Activated naive CD4-positive, alpha-beta T cell treated with anti-CD3 and anti-CD28 coated beads for 36 hours (primary cell): Measurements from ENCODE around the gene ARHGAP6. TPM values are rescaled to one million over a fixed set of nuclear protein-coding genes. Genes with fewer than 3 reads are reported as not detected.

Experiments used
- CTCF ChIA-PET: fragments of 350-600 bp; sonication (Branson Sonifier 250); formaldehyde crosslinking; loops from one replicate; lab custom pipeline; 2021; ENCODE audit warnings: antibody characterized with exemption; lab: Charles Lee
- DNase-seq: peaks from one replicate; pipeline ENCODE4 v3.0.0-alpha.2; 2020
- H3K27ac Mint-ChIP-seq: one replicate; pipeline ENCODE4 v1.8.0; 2021; ENCODE audit warnings: mild to moderate bottlenecking, mixed read lengths
- H3K27me3 Mint-ChIP-seq: one replicate; pipeline ENCODE4 v1.8.0; 2021; ENCODE audit warnings: low read depth, mixed read lengths
- H3K36me3 Mint-ChIP-seq: one replicate; pipeline ENCODE4 v1.8.0; 2021; ENCODE audit warnings: low read depth, mixed read lengths
- H3K4me1 Mint-ChIP-seq: one replicate; pipeline ENCODE4 v1.8.0; 2021; ENCODE audit warnings: low read depth, mixed read lengths
- H3K4me3 Mint-ChIP-seq: one replicate; pipeline ENCODE4 v1.8.0; 2021; ENCODE audit warnings: mild to moderate bottlenecking, moderate library complexity, mixed read lengths
- H3K9me3 Mint-ChIP-seq: one replicate; pipeline ENCODE4 v1.8.0; 2021; ENCODE audit warnings: mixed read lengths
- intact Hi-C: fragments of 100-400 bp; cut with micrococcal nuclease; formaldehyde crosslinking; loops from one replicate; pipeline ENCODE4 v1.15.1; 2023
- total RNA-seq, 2 experiments: library from RNA; stranded (reverse); gene quantifications; one replicate each; pipeline ENCODE4 v1.2.3, GENCODE V29; 2021

Gene ARHGAP6
- total RNA-seq, 2 experiments from 2014 or later, result not detected

DNA sequence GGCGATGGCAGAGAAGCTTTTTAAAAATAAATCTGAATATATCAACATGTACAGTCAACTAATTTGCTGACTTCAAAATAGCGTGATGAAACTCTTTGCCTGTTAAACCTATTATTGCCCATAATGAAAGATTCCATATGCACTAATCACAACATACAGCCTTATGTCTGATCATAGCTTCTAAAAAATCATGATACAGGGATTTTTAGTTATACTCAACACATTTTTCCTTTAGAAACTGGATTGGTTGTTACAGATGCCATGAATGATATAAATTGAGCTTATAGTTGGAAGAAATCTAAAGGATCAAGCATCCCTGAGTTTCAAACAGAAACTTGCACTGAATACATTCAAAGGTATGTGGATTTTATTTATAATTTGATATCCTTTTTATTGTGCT is 372.6 kb downstream of the ARHGAP6 start, which contains the start of gene AMELX:
Gene AMELX (plus strand): TSS at position 301 of the 400 bp plus-strand sequence. CDS start 1,376 bp downstream, outside the sequence.
- Mint-ChIP-seq H3K4me1 (no peaks in the 10 kb centered on the region), H3K27ac (no peak within 1 kb of the TSS), H3K27me3 (no peaks in the 10 kb centered on the region), H3K9me3 (no peaks in the 10 kb centered on the region), H3K36me3 (no peaks in the 10 kb centered on the region), H3K4me3 (no peak within 1 kb of the TSS)
- CTCF ChIA-PET, result interaction anchor here (0.6 kb wide), 1 partner anchor 269 kb away, joined by 3 read pairs; no protein-coding TSS in a partner anchor
- intact Hi-C loops, result no loop called here
- no peak for DNase-seq

DNA sequence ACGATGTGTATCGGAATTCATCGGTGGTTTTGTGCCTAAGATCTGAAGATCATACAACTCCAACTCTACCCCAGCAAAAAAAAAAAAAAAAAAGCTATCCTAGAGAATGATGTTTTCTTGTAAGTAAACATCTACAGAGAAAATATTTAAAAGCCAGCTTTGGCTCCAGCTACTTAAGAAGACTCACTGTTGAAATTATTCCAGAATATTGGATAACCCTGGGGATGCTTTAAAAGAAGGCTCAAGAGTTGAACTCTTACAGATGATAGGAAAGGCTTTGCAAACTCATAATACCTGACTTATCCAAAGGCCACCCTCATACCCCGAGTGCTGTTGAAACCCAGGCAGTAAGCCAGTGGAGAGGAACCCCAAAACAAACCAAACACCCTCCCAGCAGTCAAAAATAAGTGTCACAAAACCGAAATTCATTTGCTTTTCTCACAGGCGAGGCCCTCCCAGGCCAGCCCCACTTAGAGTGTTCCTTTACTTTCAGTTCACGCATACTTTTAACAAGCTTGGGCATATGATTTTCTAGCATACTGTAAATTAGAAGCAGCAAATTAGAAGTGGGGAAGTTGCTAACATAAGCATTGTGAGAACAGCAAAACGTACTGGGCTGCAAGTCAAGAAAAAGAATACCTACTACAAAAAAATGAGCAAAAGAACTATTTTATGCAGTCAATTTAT is 375.2 kb downstream of the ARHGAP6 start:
- Mint-ChIP-seq H3K4me3 (no peak overlapping the region), H3K27ac (no peak overlapping the region), H3K36me3 (no peaks in the 10 kb centered on the region), H3K9me3 (no peaks in the 10 kb centered on the region), H3K4me1 (no peaks in the 10 kb centered on the region), H3K27me3 (no peaks in the 10 kb centered on the region)
- no peak for DNase-seq
- intact Hi-C loops, result no loop called here
- CTCF ChIA-PET, result interaction anchor here (0.6 kb wide), 1 partner anchor 11 kb away, joined by 3 read pairs; no protein-coding TSS in a partner anchor

DNA sequence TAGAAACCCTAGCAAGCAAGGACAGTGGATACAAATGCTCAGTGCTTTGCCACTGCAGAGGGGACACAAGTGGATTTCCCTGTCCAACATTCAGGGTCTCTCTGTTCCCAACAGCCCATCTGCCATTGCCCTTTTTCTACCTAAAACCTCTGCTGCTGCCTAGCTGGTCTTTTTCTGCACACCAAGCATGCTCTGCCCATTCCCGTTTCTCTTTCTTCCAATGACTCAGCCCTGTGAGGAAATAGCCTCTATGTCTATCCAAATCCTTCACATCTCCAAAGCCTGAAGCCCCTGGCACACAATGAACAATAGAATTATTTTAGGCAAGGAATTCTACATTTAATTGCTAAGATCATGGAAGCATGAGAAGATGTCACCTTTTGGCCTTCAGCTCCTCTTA is 378.2 kb downstream of the ARHGAP6 start:
- CTCF ChIA-PET, result no interaction called here
- no peak overlapping the region for H3K4me3 Mint-ChIP-seq
- no peak for DNase-seq
- no peaks in the 10 kb centered on the region for H3K9me3 Mint-ChIP-seq
- H3K4me1 Mint-ChIP-seq, result no peaks in the 10 kb centered on the region
- no peak overlapping the region for H3K27ac Mint-ChIP-seq
- intact Hi-C loops, result no loop called here
- no peaks in the 10 kb centered on the region for H3K27me3 Mint-ChIP-seq
- no peaks in the 10 kb centered on the region for H3K36me3 Mint-ChIP-seq

DNA sequence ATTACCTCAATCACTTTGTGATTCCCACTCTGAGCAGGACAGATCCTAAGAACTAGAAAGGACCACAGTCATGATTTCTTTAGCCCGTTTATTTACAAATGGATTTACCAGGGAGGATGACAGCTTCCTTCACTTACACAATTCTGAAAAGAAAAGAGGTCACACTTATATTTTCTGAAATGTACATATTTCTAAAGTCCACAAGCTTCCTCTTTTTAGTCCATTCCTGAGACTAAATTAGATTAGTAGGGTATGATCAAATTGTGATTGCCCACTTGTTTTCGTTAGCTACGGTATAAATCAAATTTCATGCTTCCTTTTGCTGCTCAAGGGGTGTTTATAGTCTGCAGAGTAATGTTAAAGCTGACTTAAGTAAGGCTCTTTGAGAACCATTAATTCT is 380.1 kb downstream of the ARHGAP6 start:
- no peaks in the 10 kb centered on the region for H3K27me3 Mint-ChIP-seq
- intact Hi-C loops, result no loop called here
- no peaks in the 10 kb centered on the region for H3K9me3 Mint-ChIP-seq
- CTCF ChIA-PET, result no interaction called here
- no peak overlapping the region for H3K4me3 Mint-ChIP-seq
- H3K4me1 Mint-ChIP-seq, result no peaks in the 10 kb centered on the region
- H3K27ac Mint-ChIP-seq, result no peak overlapping the region
- no peak for DNase-seq
- no peaks in the 10 kb centered on the region for H3K36me3 Mint-ChIP-seq

DNA sequence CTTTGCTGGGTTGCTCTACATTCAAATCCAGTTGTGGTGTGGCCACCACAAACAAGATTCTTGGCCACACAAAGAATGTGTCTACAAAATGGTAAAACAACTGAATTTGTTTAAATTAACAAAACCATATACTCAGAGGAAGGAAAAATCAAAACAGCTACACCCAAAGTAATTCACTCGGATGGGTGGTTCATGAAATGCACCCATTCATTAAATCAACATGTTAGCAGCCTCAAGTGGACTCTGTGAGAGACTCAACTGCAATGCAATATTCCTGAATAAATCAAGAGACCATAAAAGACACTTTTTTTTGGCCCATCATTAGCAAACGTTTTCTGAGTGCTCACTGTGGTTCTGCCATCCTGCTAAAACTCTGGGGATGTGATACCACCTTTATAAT is 383.7 kb downstream of the ARHGAP6 start:
- no peaks in the 10 kb centered on the region for H3K27me3 Mint-ChIP-seq
- no peak for DNase-seq
- CTCF ChIA-PET, result no interaction called here
- no peak overlapping the region for H3K4me3 Mint-ChIP-seq
- intact Hi-C loops, result no loop called here
- H3K9me3 Mint-ChIP-seq, result no peaks in the 10 kb centered on the region
- H3K4me1 Mint-ChIP-seq, result no peaks in the 10 kb centered on the region
- no peaks in the 10 kb centered on the region for H3K36me3 Mint-ChIP-seq
- no peak overlapping the region for H3K27ac Mint-ChIP-seq

DNA sequence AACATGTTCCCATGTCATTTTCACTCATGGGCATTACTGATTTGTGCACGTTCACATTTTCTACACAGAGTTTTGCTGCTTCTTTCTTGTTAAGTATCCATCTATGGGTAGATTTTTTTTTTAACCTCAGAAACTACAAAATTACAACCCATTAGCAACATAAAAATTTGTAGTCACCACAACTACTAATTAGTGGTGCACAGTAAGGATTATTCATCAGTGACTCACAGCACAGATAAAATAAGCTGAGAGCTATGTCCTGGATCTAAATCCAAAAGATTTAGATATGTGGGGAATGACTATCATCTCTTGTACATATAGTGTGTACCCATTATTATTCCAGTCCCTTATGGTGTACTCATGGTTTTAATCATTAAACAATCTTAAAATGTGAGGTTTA is 392.2 kb downstream of the ARHGAP6 start:
- Mint-ChIP-seq H3K27ac (no peak overlapping the region), H3K9me3 (no peaks in the 10 kb centered on the region), H3K4me3 (no peak overlapping the region), H3K27me3 (no peaks in the 10 kb centered on the region), H3K36me3 (no peaks in the 10 kb centered on the region), H3K4me1 (no peaks in the 10 kb centered on the region)
- CTCF ChIA-PET, result no interaction called here
- no peak for DNase-seq
- intact Hi-C loops, result no loop called here

DNA sequence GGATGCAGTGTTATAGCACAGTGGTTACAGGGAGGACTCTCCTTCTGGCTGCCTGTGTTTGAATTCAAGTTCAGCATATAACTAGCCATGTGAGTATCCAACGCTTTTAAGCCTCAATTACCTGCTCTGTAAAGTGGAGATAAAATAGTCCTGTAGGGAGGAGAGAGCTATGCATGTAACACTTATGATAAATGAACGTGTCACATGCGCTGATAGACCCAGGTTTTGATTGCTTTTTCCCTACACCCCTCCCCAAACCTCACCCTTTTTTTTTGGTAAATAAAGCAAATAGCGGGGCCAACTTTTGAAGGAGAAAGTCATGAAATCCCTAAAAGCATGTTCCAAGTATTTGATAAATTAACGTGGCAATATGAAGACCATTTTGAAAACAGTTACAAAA is 392.9 kb downstream of the ARHGAP6 start:
- Mint-ChIP-seq H3K27me3 (no peaks in the 10 kb centered on the region), H3K4me3 (no peak overlapping the region), H3K36me3 (no peaks in the 10 kb centered on the region), H3K27ac (no peak overlapping the region), H3K9me3 (no peaks in the 10 kb centered on the region), H3K4me1 (no peaks in the 10 kb centered on the region)
- no peak for DNase-seq
- CTCF ChIA-PET, result no interaction called here
- intact Hi-C loops, result no loop called here

DNA sequence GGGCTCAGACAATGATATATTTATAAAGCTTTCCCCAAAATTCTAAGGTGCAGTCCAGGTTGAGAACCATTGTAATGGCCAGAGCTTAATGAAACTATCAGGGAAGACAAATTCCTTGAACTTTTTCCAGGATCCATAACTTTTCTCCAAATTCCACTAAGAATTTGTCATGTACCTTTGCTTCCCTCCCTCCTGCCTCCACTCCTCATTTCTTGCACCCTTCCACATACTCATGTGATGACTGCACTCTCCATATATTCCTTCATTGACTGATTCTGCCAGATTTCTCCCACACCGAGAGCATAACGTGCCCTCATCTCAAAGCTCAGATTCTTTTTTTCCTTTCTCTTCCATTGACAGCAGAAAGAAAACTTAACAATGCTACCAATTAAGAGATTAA is 393.4 kb downstream of the ARHGAP6 start:
- Mint-ChIP-seq H3K27me3 (no peaks in the 10 kb centered on the region), H3K4me1 (no peaks in the 10 kb centered on the region), H3K27ac (no peak overlapping the region), H3K9me3 (no peaks in the 10 kb centered on the region), H3K4me3 (no peak overlapping the region), H3K36me3 (no peaks in the 10 kb centered on the region)
- CTCF ChIA-PET, result no interaction called here
- intact Hi-C loops, result no loop called here
- no peak for DNase-seq

DNA sequence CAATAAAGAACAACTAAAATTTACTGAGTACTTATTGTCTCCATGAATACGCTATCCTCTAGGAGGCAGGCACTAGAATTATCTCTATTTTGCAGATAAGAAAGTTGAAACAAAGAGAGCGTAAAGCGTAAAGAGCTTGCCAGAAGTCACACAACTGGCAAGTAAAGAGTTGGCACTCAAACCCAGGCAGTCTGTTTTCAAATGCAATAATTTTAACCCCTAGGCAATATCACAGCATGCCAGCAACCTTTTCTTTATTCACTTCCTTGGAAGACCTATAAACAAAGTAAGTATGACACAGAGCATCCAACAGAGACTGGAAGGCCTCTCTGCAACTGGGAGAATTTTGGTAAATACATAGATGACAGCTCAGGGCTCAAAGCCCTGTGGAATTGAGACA is 395.7 kb downstream of the ARHGAP6 start:
- no peak overlapping the region for H3K4me3 Mint-ChIP-seq
- no peaks in the 10 kb centered on the region for H3K36me3 Mint-ChIP-seq
- H3K4me1 Mint-ChIP-seq, result no peaks in the 10 kb centered on the region
- no peak for DNase-seq
- H3K27me3 Mint-ChIP-seq, result no peaks in the 10 kb centered on the region
- CTCF ChIA-PET, result no interaction called here
- intact Hi-C loops, result no loop called here
- H3K9me3 Mint-ChIP-seq, result no peaks in the 10 kb centered on the region
- no peak overlapping the region for H3K27ac Mint-ChIP-seq

DNA sequence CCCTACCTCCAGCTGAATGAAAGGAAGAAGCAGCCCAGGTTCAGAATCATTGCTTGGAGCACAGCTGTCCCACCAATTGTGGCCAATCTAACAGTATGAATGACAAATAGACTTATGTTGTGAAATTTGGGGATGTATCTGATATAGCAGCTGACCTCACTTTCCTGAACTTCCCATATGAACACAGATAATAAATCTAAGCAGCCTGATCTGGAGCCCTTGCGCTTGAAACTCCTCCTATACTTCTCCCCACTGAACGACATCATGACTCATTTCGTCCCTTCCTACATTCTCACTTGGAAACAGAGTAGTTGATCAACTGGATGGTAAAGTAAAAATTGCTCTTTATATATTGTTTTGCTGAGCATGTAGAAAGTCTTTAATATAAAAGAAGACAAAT is 396.7 kb downstream of the ARHGAP6 start:
- no peaks in the 10 kb centered on the region for H3K36me3 Mint-ChIP-seq

DNA sequence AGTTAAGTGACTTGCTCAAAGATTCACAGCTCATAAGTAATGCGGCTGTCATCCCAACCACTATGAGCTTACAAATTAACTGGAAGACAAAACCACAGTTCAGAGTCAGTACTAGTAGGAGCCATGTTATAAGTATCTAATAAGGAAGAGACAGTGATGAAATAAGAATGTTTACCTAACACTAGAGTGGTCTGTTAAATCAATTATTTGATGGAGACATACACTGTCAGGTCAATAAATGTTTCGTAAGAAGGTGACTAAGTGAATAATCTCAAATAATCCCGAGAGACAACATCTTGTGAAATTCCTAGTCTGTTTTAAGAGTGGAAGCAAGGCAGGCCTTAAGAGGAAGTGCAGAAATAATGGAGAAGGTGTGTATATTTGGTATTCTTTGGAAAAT is 398.3 kb downstream of the ARHGAP6 start:
- Mint-ChIP-seq H3K36me3 (no peaks in the 10 kb centered on the region), H3K27ac (no peak overlapping the region), H3K4me3 (no peak overlapping the region), H3K27me3 (no peaks in the 10 kb centered on the region), H3K4me1 (no peaks in the 10 kb centered on the region), H3K9me3 (no peaks in the 10 kb centered on the region)
- CTCF ChIA-PET, result no interaction called here
- DNase-seq, result no peak
- intact Hi-C loops, result no loop called here

More for the DNA sequence above, 396.7 kb downstream of the ARHGAP6 start:
- CTCF ChIA-PET, result no interaction called here
- Mint-ChIP-seq H3K27ac (no peak overlapping the region), H3K27me3 (no peaks in the 10 kb centered on the region), H3K4me1 (no peaks in the 10 kb centered on the region), H3K4me3 (no peak overlapping the region), H3K9me3 (no peaks in the 10 kb centered on the region)
- no peak for DNase-seq
- intact Hi-C loops, result no loop called here

DNA sequence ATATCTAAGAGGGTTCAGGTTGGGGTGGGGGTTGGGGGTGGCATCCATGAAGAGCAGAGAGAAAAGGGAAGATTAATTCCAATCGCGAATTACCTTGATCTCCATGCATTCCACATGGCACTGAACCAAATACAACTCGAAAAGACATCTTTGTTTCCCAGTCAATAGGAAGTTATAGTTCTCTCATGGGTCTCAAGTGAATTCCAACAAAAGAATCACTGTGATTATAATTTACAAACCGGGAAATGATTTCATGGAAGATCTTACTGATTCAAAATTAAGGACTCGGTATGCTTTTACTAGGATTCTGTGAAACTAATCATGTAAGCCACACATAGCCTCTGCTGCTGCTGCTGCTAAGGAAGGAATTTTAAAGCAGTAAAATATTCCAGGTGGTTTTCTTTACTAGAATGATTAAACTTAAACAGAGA is 399.1 kb downstream of the ARHGAP6 start:
- Mint-ChIP-seq H3K4me3 (no peak overlapping the region), H3K27ac (no peak overlapping the region), H3K9me3 (no peaks in the 10 kb centered on the region), H3K36me3 (no peaks in the 10 kb centered on the region), H3K27me3 (no peaks in the 10 kb centered on the region), H3K4me1 (no peaks in the 10 kb centered on the region)
- intact Hi-C loops, result no loop called here
- CTCF ChIA-PET, result no interaction called here
- DNase-seq, result no peak

DNA sequence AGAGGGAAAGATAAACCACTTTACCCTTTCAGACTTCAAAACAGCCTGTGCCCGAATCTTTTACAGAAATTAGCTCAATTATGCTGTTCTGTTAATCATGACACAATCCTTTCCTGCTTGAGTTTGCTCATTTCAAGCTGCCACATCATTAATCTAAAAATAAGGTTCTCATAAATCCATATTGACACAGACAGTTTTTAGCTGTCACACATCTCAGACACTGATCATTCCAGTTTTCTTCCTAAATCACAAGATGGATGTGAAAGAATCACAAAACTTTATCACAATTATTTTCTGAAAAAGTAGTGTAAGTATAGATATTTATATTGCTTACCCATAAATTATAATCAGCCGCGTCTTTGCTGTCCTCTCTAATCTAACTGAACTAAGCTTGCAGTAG is 400.4 kb downstream of the ARHGAP6 start:
- Mint-ChIP-seq H3K4me1 (no peaks in the 10 kb centered on the region), H3K9me3 (no peaks in the 10 kb centered on the region)
- intact Hi-C loops, result no loop called here

More for the DNA sequence above, 400.4 kb downstream of the ARHGAP6 start:
- no peaks in the 10 kb centered on the region for H3K36me3 Mint-ChIP-seq
- H3K27ac Mint-ChIP-seq, result no peak overlapping the region
- CTCF ChIA-PET, result no interaction called here
- DNase-seq, result no peak
- H3K4me3 Mint-ChIP-seq, result no peak overlapping the region
- no peaks in the 10 kb centered on the region for H3K27me3 Mint-ChIP-seq
